Epithelial cell of esophagus (primary cell): ENCODE data around the gene P2RY12.

ENCODE experiments used
- DNase-seq: peaks from one replicate; pipeline ENCODE4 v3.0.0; 2010; ENCODE audit warnings: low read depth
- H3K4me3 ChIP-seq: 2 replicates; pipeline ENCODE4 v1.5.1; 2011; ENCODE audit warnings: mild to moderate bottlenecking, low read length, control low read depth
- CTCF ChIP-seq: IDR thresholded peaks from 2 replicates; pipeline ENCODE4 v1.5.1; 2011; ENCODE audit warnings: low read depth, mild to moderate bottlenecking, low read length, control low read depth, inconsistent platforms; ENCODE audit not compliant: insufficient read depth; ENCODE audit errors: missing control alignments

P2RY12 gene

DNA sequence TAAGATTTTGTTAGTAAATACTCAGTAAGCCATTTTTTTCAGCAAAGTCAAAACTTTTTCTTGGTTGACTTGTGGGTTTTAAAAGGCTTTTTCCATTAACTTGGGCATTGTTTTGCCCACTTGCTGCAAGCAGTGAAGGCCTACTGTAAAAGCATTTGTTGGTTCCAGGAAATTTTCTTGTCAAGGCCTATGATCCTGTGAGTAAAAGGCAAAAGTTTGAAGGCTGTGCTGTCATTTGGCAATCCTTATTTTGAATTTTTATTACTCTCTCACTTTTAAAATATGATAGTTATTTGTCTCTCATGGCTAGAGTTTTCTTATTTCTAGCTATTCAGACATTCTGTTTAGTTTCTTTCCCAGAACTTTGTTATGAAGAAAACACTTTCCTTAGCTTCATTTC, 13.0 kb downstream of the P2RY12 start:
- no peak for DNase-seq
- H3K4me3 ChIP-seq, result no peak overlapping the region
- TF ChIP-seq CTCF, result no peak

DNA sequence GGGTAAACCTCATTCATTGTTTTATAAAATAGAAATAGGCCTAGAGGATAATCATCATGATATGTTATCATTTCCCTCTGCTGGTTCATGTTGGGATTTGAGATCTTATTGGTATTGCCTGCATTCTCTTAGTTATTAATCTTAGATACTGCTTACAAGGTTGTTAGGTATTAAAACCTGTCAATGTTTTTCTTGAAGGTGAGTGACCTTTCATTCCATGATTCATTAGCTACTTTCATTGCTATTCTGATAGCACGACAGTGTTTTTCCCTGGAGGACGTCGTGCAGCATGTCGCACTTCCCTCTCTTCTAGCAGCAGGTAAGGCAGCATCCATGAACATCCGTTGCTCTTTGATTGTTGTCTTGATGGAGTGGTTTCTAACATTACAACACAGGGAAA, 17.1 kb downstream of the P2RY12 start:
- DNase-seq, result no peak
- TF ChIP-seq CTCF, result no peak
- H3K4me3 ChIP-seq, result no peak overlapping the region

DNA sequence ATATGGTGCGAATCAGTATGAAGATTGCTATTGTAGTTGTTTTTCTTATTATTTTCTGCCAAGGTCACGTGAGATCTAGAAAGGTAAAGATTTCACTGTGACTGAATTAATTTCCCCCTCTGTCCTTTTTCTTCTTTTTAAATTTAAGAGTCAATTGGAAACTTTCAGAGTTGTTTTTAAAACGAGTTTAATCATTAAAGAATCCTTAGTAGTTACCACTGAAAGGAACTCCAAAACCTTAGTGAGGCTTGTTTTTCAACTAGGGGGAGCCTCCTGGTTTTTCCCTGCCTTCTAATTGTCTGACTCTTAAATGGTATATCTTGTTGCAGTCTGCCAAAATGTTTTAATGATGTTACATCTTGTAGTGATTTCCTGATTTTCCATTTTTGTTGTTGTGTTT, 17.6 kb downstream of the P2RY12 start:
- no peak for TF ChIP-seq CTCF
- no peak overlapping the region for H3K4me3 ChIP-seq
- DNase-seq, result no peak

DNA sequence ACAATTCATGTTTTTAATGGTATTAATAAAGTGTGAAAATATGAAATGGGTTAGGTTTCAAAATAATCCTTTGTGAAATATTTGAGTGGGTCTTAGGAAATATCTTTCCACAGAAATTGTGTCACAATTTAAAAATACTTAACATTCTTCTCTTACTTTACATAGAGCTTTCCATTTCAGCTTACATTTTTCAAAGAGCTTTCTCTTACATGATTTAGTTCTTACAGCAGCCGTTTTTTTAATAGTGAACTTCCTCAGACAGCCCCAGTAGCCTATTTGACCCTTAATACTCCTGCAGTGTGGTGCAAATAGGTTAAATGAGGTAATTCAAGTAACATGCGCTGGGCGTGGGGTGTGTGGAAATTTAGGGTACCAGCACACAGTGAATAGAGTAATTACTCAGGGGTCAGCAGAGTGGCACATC, 21.8 kb downstream of the P2RY12 start:
- H3K4me3 ChIP-seq, result no peak overlapping the region
- DNase-seq, result no peak
- TF ChIP-seq CTCF, result no peak

DNA sequence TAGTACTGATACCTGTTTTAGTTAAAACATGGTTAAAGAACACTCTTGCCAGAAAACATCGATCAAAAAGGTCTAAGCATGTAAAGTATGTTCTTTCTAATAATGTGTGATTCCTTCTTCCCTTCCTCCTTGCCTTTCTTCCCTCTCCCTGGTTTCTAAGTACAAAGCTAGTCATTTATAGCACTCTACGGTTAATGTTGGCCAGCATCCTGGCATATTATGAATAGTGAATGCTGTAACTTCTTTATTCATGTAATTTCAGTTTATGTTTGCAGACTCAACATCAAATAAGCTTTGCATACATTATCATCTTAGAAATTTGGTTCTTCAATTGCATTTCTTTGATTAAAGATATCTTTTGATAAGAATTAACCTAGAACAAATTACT, 27.1 kb downstream of the P2RY12 start:
- no peak for DNase-seq
- no peak overlapping the region for H3K4me3 ChIP-seq
- no peak for TF ChIP-seq CTCF

DNA sequence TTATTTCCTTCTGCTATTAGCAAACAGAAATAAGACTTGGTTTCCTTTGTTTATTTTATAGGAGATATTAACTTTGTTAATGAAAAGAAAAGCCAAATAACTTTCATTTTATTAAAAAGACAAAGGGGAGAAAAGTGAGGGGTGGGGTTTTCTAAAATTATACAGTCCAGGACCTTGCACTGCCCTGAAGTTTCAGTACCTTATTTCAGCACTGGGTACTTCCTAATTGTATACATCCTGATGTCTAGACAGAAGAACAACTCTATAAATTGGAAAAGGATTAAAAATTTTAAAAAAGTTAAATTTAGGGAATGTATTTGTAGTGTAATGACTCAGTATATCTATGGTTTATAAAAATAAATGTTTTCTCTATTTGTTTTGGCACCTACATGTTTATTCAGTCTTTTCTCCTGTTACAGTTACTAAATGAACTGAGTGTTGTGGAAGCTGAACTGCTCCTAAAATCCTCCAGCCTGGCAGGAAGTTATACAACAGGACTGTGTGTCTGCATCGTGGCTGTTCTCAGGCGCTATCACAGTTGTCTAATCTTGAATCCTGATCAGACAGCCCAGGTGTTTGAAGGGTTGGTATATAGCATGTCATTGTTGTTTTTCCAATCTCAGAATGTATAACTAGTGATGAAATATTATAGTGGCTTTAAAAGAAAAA, 27.6 kb downstream of the P2RY12 start:
- H3K4me3 ChIP-seq, result no peak overlapping the region
- DNase-seq, result peak; percentile 8
- TF ChIP-seq CTCF, result no peak

DNA sequence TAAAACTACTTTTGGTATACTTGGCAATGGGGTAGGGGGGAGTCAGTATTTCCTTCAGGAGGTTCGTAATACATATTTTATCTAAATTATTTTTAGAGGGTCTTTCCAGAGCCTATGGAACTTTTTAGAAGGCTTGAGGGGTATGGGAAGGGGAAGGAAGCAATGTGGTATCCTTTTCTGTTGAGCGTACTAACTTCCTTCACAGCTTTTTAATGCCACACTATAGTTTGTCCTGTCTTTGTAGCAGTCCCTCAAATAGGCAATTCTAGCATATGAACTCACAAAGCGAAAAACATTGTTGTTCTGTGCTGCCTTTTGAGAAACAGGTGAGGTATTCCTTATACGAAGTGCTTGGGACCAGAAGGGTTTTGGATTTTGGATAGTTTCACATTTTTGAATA, 32.9 kb downstream of the P2RY12 start:
- no peak overlapping the region for H3K4me3 ChIP-seq
- no peak for TF ChIP-seq CTCF
- DNase-seq, result no peak
